Stomach (tissue), 19 donors: Measurements from ENCODE around the gene GALNT8. TPM values are rescaled to one million over a fixed set of nuclear protein-coding genes. Genes with fewer than 3 reads are reported as not detected.

Experiments used
- DNase-seq, 2 donors: peaks; one replicate each; pipeline versions ENCODE4 v3.0.0 to v3.0.0-alpha.2; 2013 to 2019
- H3K27ac ChIP-seq, 5 donors: fragments of 200-600 bp in 4 of 5; sonication (generic) in 4 of 5; one replicate each; pipeline ENCODE4 v1.5.1; 2013 to 2019; ENCODE audit warnings: mild to moderate bottlenecking in 1 of 5, moderate library complexity in 1 of 5
- H3K27me3 ChIP-seq, 3 donors: fragments of 200-600 bp; sonication (generic); one replicate each; pipeline ENCODE4 v1.5.1; 2017 to 2019; ENCODE audit warnings: mixed run types in 1 of 3
- H3K36me3 ChIP-seq, 4 donors: fragments of 200-600 bp; sonication (generic); 1 replicate in 3 of 4; 2 replicates in 1 of 4; pipeline ENCODE4 v1.5.1; 2016 to 2019
- H3K4me1 ChIP-seq, 4 donors: fragments of 200-600 bp; sonication (generic); one replicate each; pipeline ENCODE4 v1.5.1; 2016 to 2019
- H3K4me3 ChIP-seq, 4 donors: fragments of 200-600 bp; sonication (generic) in 3 of 4; one replicate each; pipeline ENCODE4 v1.5.1; 2016 to 2019; ENCODE audit warnings: mild to moderate bottlenecking in 1 of 4
- H3K9me3 ChIP-seq, 4 donors: fragments of 200-600 bp; sonication (generic); one replicate each; pipeline ENCODE4 v1.5.1; 2016 to 2019
- EP300 ChIP-seq: sonication (generic); formaldehyde crosslinking; IDR thresholded peaks from one replicate; pipeline ENCODE4 v1.6.1; 2017; ENCODE audit warnings: antibody characterized with exemption
- POLR2A ChIP-seq, 4 donors: fragments of 450-650 bp; IDR thresholded peaks; one replicate each; pipeline ENCODE4 v1.6.1; 2016; ENCODE audit warnings: antibody characterized with exemption in 4 of 4, control low read depth in 2 of 4, mild to moderate bottlenecking in 1 of 4, moderate library complexity in 1 of 4
- POLR2AphosphoS5 ChIP-seq, 3 donors: sonication (generic); formaldehyde crosslinking; IDR thresholded peaks; one replicate each; pipeline ENCODE4 v1.6.1; 2016; ENCODE audit warnings: antibody characterized with exemption in 3 of 3
- WGBS, 5 donors: extraction: QIAGEN DNeasy Blood & Tissue Kit in 3 of 5; methylation state at CpG; one replicate each; pipeline versions ENCODE4 v1.1.5 to v1.1.7; 2013 to 2018; 5-methylcytosine and 5-hydroxymethylcytosine counted together
- intact Hi-C: fragments of 100-400 bp; cut with DNase I; formaldehyde crosslinking; loops from one replicate; pipeline ENCODE4 v1.15.1; 2023; ENCODE audit warnings: low total_unique reads
- long read RNA-seq, 10 donors: transcript quantifications; one replicate each; lab custom pipeline, GENCODE V29; 2026
- polyA plus RNA-seq, 3 donors: library from polyadenylated mRNA; stranded (reverse); fragments of 200-250 nt; gene quantifications; one replicate each; pipeline ENCODE4 v1.2.3, GENCODE V29; 2013
- total RNA-seq, 5 donors: library from RNA; depleted of rRNA; stranded (reverse); fragments of >200 nt; gene quantifications; one replicate each; pipeline versions ENCODE4 v1.1.0 to v1.2.3, GENCODE V29; 2014 to 2016
- TF ChIP-seq, protein P1 (sequence below), 7 experiments: fragments of 450-650 bp in 4 of 7; fragments of 200-600 bp in 3 of 7; sonication (generic) in 3 of 7; IDR thresholded peaks; one replicate each; pipeline ENCODE4 v1.5.1; 2016 to 2019; ENCODE audit warnings: antibody characterized with exemption in 7 of 7, control low read depth in 2 of 7, mild to moderate bottlenecking in 1 of 7
- donor health status: healthy with polysubstance abuse.
- donor health status: Bipolar disorder and iron deficiency.
- donor health status: healthy.

GALNT8 gene, protein sequence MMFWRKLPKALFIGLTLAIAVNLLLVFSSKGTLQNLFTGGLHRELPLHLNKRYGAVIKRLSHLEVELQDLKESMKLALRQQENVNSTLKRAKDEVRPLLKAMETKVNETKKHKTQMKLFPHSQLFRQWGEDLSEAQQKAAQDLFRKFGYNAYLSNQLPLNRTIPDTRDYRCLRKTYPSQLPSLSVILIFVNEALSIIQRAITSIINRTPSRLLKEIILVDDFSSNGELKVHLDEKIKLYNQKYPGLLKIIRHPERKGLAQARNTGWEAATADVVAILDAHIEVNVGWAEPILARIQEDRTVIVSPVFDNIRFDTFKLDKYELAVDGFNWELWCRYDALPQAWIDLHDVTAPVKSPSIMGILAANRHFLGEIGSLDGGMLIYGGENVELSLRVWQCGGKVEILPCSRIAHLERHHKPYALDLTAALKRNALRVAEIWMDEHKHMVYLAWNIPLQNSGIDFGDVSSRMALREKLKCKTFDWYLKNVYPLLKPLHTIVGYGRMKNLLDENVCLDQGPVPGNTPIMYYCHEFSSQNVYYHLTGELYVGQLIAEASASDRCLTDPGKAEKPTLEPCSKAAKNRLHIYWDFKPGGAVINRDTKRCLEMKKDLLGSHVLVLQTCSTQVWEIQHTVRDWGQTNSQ
- total RNA-seq (10 to 100 TPM in 1 of 5 donors, 1 to 10 TPM in 2, under 1 TPM in 1, not detected in 1; 0.87 to 19.7 (median 1.2) TPM), polyA plus RNA-seq (under 1 TPM in 2 of 3 donors, not detected in 1; 0.28 to 0.31 TPM)
- long read RNA-seq, donor 1, result 0 reads
- long read RNA-seq, donor 2, full-length matches to known transcripts, result 6 of 6 reads
- long read RNA-seq, donor 2, partial matches to known transcripts, result 0 of 6 reads
- long read RNA-seq, donor 2, other reads (novel, unspliced or antisense), result 0 of 6 reads
- long read RNA-seq, donor 3, result 0 reads
- long read RNA-seq, donor 4, result 0 reads
- long read RNA-seq, donor 5, full-length matches to known transcripts, result 1 of 1 reads
- long read RNA-seq, donor 5, partial matches to known transcripts, result 0 of 1 reads
- long read RNA-seq, donor 5, other reads (novel, unspliced or antisense), result 0 of 1 reads
- long read RNA-seq, donor 6, full-length matches to known transcripts, result 2 of 2 reads
- long read RNA-seq, donor 6, partial matches to known transcripts, result 0 of 2 reads
- long read RNA-seq, donor 6, other reads (novel, unspliced or antisense), result 0 of 2 reads
- long read RNA-seq, donor 7, result 0 reads
- long read RNA-seq, donor 8, result 0 reads
- long read RNA-seq, donor 9, result 0 reads
- long read RNA-seq, donor 10, result 0 reads

DNA sequence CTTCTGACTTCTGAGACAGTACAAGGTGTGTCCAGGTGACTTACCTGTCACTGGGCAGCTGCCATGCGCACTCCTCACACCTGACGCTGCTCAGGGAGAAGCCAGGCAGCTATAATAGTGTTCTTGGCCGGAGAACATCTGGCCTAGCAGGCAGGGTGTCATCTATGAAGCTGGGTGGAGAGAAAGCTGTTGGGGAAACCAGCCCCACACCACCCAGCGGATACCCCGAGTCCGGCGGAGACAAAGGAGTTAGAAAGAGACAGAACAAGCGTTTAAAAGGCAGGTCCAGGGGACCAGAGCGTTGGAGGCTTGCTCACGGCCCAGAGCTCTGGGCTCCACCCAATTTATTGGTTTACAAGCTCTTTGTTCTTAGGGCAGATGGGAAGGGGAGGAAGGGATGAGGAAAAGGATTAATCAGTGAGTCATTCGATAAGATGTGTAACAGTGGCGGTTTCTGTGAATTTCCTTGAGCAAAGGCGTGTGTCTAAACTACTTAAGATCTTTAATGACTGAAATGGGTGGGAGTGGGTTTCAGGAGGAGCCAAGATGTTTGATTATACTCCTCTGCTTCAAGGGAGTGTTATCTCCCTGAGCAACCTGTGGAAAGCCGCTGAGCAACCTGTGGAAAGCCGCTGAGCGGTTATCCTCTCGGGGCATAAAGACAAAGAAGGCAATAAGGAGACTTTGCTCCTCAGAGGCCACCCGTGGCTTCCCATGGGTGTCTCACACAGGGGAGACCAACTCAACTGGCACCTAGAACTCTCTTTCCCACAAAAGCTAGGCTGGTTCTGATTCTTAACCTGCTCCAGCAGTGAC lies at the start of gene GALNT8:
Gene GALNT8 (plus strand): TSS at position 580 of the 816 bp plus-strand sequence. CDS start 278 bp downstream, outside the sequence.
- intact Hi-C loops, result no loop called here
- H3K27me3 ChIP-seq, result peaks cover 0 to 16% (median 0%) of the 10 kb centered on the region in 3 donors
- no peak for DNase-seq
- H3K9me3 ChIP-seq, result no peaks in the 10 kb centered on the region
- H3K36me3 ChIP-seq, result no peaks in the 10 kb centered on the region
- no peaks in the 10 kb centered on the region for H3K4me1 ChIP-seq
- no peak within 1 kb of the TSS for H3K27ac ChIP-seq
- WGBS, 5 donors, result 62 to 72% (median 68%) methylated on average over 18 of the region's 18 CpGs
- no peak within 1 kb of the TSS for H3K4me3 ChIP-seq
- TF ChIP-seq EP300 (no peak), POLR2A (IDR thresholded peaks at IDR 0.05) (no peak)
- TF ChIP-seq, protein P1, sequence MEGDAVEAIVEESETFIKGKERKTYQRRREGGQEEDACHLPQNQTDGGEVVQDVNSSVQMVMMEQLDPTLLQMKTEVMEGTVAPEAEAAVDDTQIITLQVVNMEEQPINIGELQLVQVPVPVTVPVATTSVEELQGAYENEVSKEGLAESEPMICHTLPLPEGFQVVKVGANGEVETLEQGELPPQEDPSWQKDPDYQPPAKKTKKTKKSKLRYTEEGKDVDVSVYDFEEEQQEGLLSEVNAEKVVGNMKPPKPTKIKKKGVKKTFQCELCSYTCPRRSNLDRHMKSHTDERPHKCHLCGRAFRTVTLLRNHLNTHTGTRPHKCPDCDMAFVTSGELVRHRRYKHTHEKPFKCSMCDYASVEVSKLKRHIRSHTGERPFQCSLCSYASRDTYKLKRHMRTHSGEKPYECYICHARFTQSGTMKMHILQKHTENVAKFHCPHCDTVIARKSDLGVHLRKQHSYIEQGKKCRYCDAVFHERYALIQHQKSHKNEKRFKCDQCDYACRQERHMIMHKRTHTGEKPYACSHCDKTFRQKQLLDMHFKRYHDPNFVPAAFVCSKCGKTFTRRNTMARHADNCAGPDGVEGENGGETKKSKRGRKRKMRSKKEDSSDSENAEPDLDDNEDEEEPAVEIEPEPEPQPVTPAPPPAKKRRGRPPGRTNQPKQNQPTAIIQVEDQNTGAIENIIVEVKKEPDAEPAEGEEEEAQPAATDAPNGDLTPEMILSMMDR (IDR thresholded peaks at IDR 0.05), result no peak

DNA sequence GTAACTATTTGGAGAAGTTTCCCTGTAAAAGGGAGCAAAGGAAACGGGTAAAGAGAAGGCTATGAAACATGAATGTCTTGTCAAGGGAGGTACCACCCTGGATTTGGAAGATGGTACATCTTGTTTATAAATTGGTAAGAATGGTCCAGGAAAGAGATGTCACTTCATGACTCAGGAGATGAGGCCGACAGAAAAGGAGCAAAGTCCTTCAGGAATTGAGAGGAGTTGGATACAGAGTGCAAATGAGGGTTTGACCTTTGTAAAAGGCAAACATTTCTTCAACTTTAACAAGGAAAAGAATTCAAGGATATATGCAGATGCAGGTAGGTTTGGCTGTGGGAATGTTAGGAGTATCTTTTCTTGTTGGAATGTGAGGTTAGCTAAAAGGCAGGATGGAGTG lies 40.5 kb upstream of the GALNT8 start:
- 69 to 82% (median 80%) methylated on average over 2 of the region's 2 CpGs for WGBS, 5 donors
- intact Hi-C loops, result no loop called here
- Histone ChIP-seq H3K27me3 (no peaks in the 10 kb centered on the region), H3K9me3 (no peaks in the 10 kb centered on the region), H3K4me1 (no peaks in the 10 kb centered on the region), H3K27ac (no peak overlapping the region), H3K36me3 (peaks cover 11 to 37% (median 33%) of the 10 kb centered on the region in 4 donors), H3K4me3 (no peak overlapping the region)
- DNase-seq, result no peak
- no peak for TF ChIP-seq POLR2AphosphoS5 (IDR thresholded peaks at IDR 0.05)
- TF ChIP-seq EP300, result no peak
- TF ChIP-seq POLR2A (IDR thresholded peaks at IDR 0.05), result no peak
- TF ChIP-seq, protein P1 (IDR thresholded peaks at IDR 0.05), result no peak

DNA sequence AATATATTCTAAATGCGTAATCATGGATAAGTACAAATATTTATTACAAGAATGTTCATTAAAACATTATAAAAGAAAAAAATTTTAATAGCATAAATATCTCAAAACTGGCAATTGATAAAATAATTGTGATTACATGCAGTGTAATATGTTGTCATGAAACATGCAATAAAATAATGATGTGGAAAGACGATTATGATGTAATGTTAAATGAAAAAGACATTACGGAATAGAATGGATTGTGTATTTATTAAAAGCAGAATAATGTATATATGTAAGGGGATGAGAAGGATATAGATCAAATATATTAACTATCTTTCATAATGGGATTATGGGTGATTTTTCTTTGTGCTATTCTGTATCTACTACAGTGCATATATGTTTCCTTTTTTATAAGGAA lies 38.5 kb upstream of the GALNT8 start:
- Histone ChIP-seq H3K4me3 (no peak overlapping the region), H3K9me3 (no peaks in the 10 kb centered on the region), H3K27me3 (no peaks in the 10 kb centered on the region), H3K4me1 (no peaks in the 10 kb centered on the region), H3K36me3 (peaks cover 25 to 57% (median 53%) of the 10 kb centered on the region in 4 donors), H3K27ac (no peak overlapping the region)
- TF ChIP-seq POLR2A (IDR thresholded peaks at IDR 0.05) (no peak), POLR2AphosphoS5 (IDR thresholded peaks at IDR 0.05) (no peak), EP300 (no peak)
- TF ChIP-seq, protein P1 (IDR thresholded peaks at IDR 0.05), result no peak
- no peak for DNase-seq
- WGBS, 5 donors, result 64 to 100% (median 97%) methylated on average over 3 of the region's 3 CpGs
- intact Hi-C loops, result no loop called here
